Measurements from ENCODE around the gene ARRDC3. TPM values are rescaled to one million over a fixed set of nuclear protein-coding genes. Genes with fewer than 3 reads are reported as not detected.

The ARRDC3 gene
- total and polyA plus RNA-seq, 9 of the 15 experiments (the other 6 are each of a cell fraction or from before 2014, with no cell fraction given) = 15.3 to 58.1 (median 39.4) TPM

DNA sequence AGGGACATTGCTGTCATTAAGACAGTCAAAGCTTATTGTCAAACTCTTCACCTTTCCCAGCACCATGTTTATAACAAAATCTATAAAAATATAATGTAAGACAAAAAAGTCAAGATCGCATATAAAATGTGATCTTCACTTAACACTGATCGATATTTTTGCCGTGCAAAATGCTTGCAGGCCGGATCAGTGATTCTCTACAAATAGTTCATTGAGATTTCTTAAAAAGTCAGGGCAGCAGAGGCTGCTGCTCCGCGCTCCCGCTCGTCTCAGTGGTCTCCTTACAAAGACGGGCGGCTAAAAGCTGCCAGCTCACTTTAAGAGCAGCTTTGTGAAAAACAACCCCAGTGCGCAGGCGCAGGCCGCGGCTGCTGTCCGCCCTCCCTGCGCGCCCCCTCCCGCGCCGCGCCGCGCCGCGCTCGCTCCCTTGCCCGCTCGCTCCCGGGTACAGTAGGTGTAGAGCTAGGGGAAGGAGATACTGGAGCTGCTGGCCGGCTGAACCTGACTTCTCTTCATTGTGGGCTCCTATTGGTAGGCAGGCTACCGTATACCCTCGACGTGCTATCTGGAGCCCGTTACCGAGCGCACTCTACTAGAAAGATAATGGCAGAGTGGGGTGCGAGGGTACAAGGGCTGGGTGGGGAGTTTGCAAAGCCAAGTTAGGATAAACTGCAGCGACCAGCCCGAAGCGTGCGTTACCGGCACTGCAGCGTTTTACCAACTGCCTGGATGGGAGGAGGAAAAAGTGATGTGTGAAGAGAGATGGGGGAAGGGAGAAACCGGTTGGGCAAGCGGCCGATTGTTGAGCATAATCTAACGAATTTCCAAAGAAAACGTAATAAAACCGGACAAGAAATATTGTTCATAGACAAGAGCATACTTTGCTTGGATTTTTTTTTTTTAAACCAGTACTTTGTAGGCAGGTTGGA is at the start of gene ARRDC3 (continued):
- peak; percentile 68; the same call in 1 of the 2 replicates for TF ChIP-seq HEY1 (CRISPR knock-in tag; IDR thresholded peaks at IDR 0.05; ENCODE audit: borderline replicate concordance)
- TF ChIP-seq, protein P1, sequence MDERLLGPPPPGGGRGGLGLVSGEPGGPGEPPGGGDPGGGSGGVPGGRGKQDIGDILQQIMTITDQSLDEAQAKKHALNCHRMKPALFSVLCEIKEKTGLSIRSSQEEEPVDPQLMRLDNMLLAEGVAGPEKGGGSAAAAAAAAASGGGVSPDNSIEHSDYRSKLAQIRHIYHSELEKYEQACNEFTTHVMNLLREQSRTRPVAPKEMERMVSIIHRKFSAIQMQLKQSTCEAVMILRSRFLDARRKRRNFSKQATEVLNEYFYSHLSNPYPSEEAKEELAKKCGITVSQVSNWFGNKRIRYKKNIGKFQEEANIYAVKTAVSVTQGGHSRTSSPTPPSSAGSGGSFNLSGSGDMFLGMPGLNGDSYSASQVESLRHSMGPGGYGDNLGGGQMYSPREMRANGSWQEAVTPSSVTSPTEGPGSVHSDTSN (CRISPR knock-in tag; IDR thresholded peaks at IDR 0.05; ENCODE audit: low read depth) = no peak
- TF ChIP-seq, protein P1 (tag; conservative IDR thresholded peaks at IDR 0.05; ENCODE audit: low read depth) = 0 out of 2 replicates have a peak, but pooled peaks have one; percentile 16
- peak; percentile 99 for TF ChIP-seq POLR2A (conservative IDR thresholded peaks at IDR 0.05)
- TF ChIP-seq, protein P2, sequence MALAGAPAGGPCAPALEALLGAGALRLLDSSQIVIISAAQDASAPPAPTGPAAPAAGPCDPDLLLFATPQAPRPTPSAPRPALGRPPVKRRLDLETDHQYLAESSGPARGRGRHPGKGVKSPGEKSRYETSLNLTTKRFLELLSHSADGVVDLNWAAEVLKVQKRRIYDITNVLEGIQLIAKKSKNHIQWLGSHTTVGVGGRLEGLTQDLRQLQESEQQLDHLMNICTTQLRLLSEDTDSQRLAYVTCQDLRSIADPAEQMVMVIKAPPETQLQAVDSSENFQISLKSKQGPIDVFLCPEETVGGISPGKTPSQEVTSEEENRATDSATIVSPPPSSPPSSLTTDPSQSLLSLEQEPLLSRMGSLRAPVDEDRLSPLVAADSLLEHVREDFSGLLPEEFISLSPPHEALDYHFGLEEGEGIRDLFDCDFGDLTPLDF (CRISPR knock-in tag; IDR thresholded peaks at IDR 0.05) = peak; percentile 34; the same call in 1 of the 2 replicates
- peak; percentile 54; the same call in 1 of the 2 replicates for TF ChIP-seq ZNF431 (CRISPR knock-in tag; IDR thresholded peaks at IDR 0.05)
- TF ChIP-seq ZC3H4 (CRISPR knock-in tag; IDR thresholded peaks at IDR 0.05; ENCODE audit: borderline replicate concordance) = peak; percentile 7; the same call in 1 of the 2 replicates
- TF ChIP-seq, protein P3, sequence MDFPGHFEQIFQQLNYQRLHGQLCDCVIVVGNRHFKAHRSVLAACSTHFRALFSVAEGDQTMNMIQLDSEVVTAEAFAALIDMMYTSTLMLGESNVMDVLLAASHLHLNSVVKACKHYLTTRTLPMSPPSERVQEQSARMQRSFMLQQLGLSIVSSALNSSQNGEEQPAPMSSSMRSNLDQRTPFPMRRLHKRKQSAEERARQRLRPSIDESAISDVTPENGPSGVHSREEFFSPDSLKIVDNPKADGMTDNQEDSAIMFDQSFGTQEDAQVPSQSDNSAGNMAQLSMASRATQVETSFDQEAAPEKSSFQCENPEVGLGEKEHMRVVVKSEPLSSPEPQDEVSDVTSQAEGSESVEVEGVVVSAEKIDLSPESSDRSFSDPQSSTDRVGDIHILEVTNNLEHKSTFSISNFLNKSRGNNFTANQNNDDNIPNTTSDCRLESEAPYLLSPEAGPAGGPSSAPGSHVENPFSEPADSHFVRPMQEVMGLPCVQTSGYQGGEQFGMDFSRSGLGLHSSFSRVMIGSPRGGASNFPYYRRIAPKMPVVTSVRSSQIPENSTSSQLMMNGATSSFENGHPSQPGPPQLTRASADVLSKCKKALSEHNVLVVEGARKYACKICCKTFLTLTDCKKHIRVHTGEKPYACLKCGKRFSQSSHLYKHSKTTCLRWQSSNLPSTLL (IDR thresholded peaks at IDR 0.05) = no peak
- TF ChIP-seq ILK (tag; IDR thresholded peaks at IDR 0.05; ENCODE audit: borderline replicate concordance, low read depth) = no peak
- no peak; the same call in 1 of the 2 replicates for TF ChIP-seq BACH1 (tag; IDR thresholded peaks at IDR 0.05)
- TF ChIP-seq PML (IDR thresholded peaks at IDR 0.05; ENCODE audit: low read length) = peak; percentile 96
- TF ChIP-seq, protein P4, sequence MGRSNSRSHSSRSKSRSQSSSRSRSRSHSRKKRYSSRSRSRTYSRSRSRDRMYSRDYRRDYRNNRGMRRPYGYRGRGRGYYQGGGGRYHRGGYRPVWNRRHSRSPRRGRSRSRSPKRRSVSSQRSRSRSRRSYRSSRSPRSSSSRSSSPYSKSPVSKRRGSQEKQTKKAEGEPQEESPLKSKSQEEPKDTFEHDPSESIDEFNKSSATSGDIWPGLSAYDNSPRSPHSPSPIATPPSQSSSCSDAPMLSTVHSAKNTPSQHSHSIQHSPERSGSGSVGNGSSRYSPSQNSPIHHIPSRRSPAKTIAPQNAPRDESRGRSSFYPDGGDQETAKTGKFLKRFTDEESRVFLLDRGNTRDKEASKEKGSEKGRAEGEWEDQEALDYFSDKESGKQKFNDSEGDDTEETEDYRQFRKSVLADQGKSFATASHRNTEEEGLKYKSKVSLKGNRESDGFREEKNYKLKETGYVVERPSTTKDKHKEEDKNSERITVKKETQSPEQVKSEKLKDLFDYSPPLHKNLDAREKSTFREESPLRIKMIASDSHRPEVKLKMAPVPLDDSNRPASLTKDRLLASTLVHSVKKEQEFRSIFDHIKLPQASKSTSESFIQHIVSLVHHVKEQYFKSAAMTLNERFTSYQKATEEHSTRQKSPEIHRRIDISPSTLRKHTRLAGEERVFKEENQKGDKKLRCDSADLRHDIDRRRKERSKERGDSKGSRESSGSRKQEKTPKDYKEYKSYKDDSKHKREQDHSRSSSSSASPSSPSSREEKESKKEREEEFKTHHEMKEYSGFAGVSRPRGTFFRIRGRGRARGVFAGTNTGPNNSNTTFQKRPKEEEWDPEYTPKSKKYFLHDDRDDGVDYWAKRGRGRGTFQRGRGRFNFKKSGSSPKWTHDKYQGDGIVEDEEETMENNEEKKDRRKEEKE (IDR thresholded peaks at IDR 0.05; ENCODE audit: borderline replicate concordance in 1 of 2, control insufficient read depth in 1 of 2, low read depth in 2 of 2, low read length in 1 of 2) = peak in 1 of 2 experiments; percentile 96; a peak in 2 of 4 replicates
- no peak for TF ChIP-seq PYGO2 (tag; IDR thresholded peaks at IDR 0.05)
- TF ChIP-seq, protein P5, sequence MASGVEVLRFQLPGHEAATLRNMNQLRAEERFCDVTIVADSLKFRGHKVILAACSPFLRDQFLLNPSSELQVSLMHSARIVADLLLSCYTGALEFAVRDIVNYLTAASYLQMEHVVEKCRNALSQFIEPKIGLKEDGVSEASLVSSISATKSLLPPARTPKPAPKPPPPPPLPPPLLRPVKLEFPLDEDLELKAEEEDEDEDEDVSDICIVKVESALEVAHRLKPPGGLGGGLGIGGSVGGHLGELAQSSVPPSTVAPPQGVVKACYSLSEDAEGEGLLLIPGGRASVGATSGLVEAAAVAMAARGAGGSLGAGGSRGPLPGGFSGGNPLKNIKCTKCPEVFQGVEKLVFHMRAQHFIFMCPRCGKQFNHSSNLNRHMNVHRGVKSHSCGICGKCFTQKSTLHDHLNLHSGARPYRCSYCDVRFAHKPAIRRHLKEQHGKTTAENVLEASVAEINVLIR (CRISPR knock-in tag; IDR thresholded peaks at IDR 0.05) = peak; percentile 28; the same call in 1 of the 2 replicates
- 0 out of 2 replicates have a peak, but pooled peaks have one; percentile 16 for TF ChIP-seq ZBTB17 (CRISPR knock-in tag; IDR thresholded peaks at IDR 0.05)
